ENCODE data around the gene LRRC30.

- no peak for TF ChIP-seq CTCF (optimal IDR thresholded peaks at IDR 0.05 in 1 of 3, IDR thresholded peaks at IDR 0.05 in 1 of 3, conservative IDR thresholded peaks at IDR 0.05 in 1 of 3; ENCODE audit: extremely low read depth in 1 of 3, insufficient read depth in 2 of 3, low read length in 3 of 3)
- TF ChIP-seq EZH2 (IDR thresholded peaks at IDR 0.05; ENCODE audit: low read length): no peak
Observed at GRCh38 chr18:7191736-7192135, 39.2 kb upstream of the LRRC30 start.

All from keratinocyte (primary cell).